A673 (cell line): ENCODE measurements around the gene ATIC.

Experiments
- CTCF ChIP-seq: fragments of 300-800, 200-600 bp; sonication (generic); conservative IDR thresholded peaks from 2 replicates; pipeline ENCODE4 v1.5.1; 2017; ENCODE audit warnings: low read depth, mild to moderate bottlenecking, antibody characterized with exemption, low read length, moderate library complexity, mixed read lengths
- EZH2 ChIP-seq: fragments of 200-600 bp; sonication (generic); IDR thresholded peaks from 2 replicates; pipeline ENCODE4 v1.6.1; 2017; ENCODE audit warnings: borderline replicate concordance, low read depth, mild to moderate bottlenecking, mixed read lengths, antibody characterized with exemption, low read length; ENCODE audit not compliant: poor library complexity, severe bottlenecking

DNA sequence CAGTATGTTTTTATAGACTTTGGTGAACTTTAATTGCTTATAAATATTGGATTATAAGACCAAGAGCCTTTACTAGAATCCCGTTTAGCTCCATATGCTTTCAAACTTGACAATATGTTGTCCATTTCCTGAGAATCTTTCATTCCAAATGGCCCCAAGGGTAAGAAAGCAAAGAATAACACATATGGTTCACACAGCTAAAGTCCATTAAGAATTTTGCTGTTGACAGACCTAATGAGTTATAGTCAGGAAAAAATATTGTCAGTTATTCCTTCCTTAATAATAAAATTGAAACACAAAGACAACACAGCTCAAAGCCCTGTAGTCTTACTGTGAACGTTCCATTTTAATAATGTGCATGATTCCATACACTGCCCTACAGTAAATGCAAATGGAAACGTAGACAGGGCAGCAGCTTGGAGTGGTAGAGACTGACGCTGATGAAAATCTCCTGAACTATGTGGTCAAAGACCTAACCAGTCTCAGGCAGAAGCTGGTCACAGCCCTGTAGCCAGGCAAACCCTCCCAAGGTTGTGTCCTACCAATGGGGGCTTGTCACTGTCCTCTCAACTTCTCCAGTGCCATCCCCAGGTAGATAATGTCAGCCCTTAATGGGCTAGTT lies 49.0 kb upstream of the ATIC start:
- TF ChIP-seq EZH2 (no peak), CTCF (no peak)
